Raji (cell line): ENCODE results near the gene SDK1.

Experiments
- POLR2A ChIP-seq: IDR thresholded peaks from 2 replicates; pipeline ENCODE4 v1.6.1; 2011; ENCODE audit warnings: low read depth, low read length, control low read depth; ENCODE audit not compliant: insufficient read depth

Gene SDK1

GRCh38 chr7:3634396-3634795, 333.3 kb downstream of the SDK1 start:
- TF ChIP-seq POLR2A: no peak

GRCh38 chr7:3636131-3636860, 335.2 kb downstream of the SDK1 start:
- TF ChIP-seq POLR2A: no peak

- no peak for TF ChIP-seq POLR2A
These were observed 338.2 kb downstream of the SDK1 start for GRCh38 chr7:3639253-3639652.

GRCh38 chr7:3641582-3641981, 340.5 kb downstream of the SDK1 start:
- TF ChIP-seq POLR2A: no peak

GRCh38 chr7:3643091-3643490, 342.0 kb downstream of the SDK1 start:
- no peak for TF ChIP-seq POLR2A

GRCh38 chr7:3648276-3648675, 347.2 kb downstream of the SDK1 start:
- TF ChIP-seq POLR2A: no peak

GRCh38 chr7:3649250-3649649, 348.2 kb downstream of the SDK1 start:
- TF ChIP-seq POLR2A: no peak

- no peak for TF ChIP-seq POLR2A
These were observed 348.8 kb downstream of the SDK1 start for GRCh38 chr7:3649678-3650440.

GRCh38 chr7:3650844-3651243, 349.8 kb downstream of the SDK1 start:
- no peak for TF ChIP-seq POLR2A

GRCh38 chr7:3655635-3656034, 354.6 kb downstream of the SDK1 start:
- TF ChIP-seq POLR2A: no peak

GRCh38 chr7:3657206-3657605, 356.2 kb downstream of the SDK1 start:
- TF ChIP-seq POLR2A: no peak

GRCh38 chr7:3668743-3669142, 367.7 kb downstream of the SDK1 start:
- TF ChIP-seq POLR2A: no peak

GRCh38 chr7:3670898-3671297, 369.8 kb downstream of the SDK1 start:
- no peak for TF ChIP-seq POLR2A

- no peak for TF ChIP-seq POLR2A
These were observed 372.5 kb downstream of the SDK1 start for GRCh38 chr7:3673524-3673923.

GRCh38 chr7:3678314-3678810, 377.3 kb downstream of the SDK1 start:
- no peak for TF ChIP-seq POLR2A

- TF ChIP-seq POLR2A: no peak
These were observed 381.1 kb downstream of the SDK1 start for GRCh38 chr7:3682028-3682710.
